ENCODE data around the gene CTNNA1.

The CTNNA1 gene

GRCh38 chr5:138870611-138871010 lies 117.4 kb downstream of the CTNNA1 start:
- DNase-seq, result no peak

- DNase-seq, result no peak
Measured at GRCh38 chr5:138872841-138873465, 119.7 kb downstream of the CTNNA1 start.

- no peak for DNase-seq
Measured at GRCh38 chr5:138873466-138874221, 120.4 kb downstream of the CTNNA1 start.

GRCh38 chr5:138874241-138874640 lies 121.0 kb downstream of the CTNNA1 start:
- no peak for DNase-seq

GRCh38 chr5:138874771-138875551 lies 121.7 kb downstream of the CTNNA1 start, which contains the start of gene LRRTM2:
Gene LRRTM2 (minus strand): TSS chr5:138875335. CDS start chr5:138874911, 424 bp downstream.
- no peak for DNase-seq

- DNase-seq, result no peak
Measured at GRCh38 chr5:138875552-138875875, 122.3 kb downstream of the CTNNA1 start.

GRCh38 chr5:138875946-138876345 lies 122.7 kb downstream of the CTNNA1 start:
- DNase-seq, result no peak

- DNase-seq, result no peak
Measured at GRCh38 chr5:138876811-138877210, 123.6 kb downstream of the CTNNA1 start.

- no peak for DNase-seq
Measured at GRCh38 chr5:138878437-138879235, 125.4 kb downstream of the CTNNA1 start.

- DNase-seq, result no peak
Measured at GRCh38 chr5:138883211-138883610, 130.0 kb downstream of the CTNNA1 start.

GRCh38 chr5:138884094-138884493 lies 130.9 kb downstream of the CTNNA1 start:
- DNase-seq, result no peak

- DNase-seq, result no peak
Measured at GRCh38 chr5:138884554-138884953, 131.3 kb downstream of the CTNNA1 start.

GRCh38 chr5:138889994-138890393 lies 136.8 kb downstream of the CTNNA1 start:
- DNase-seq, result no peak

- DNase-seq, result no peak
Measured at GRCh38 chr5:138890644-138891043, 137.4 kb downstream of the CTNNA1 start.

- DNase-seq, result no peak
Measured at GRCh38 chr5:138895918-138896317, 142.7 kb downstream of the CTNNA1 start.

GRCh38 chr5:138898299-138898698 lies 145.1 kb downstream of the CTNNA1 start:
- DNase-seq, result no peak

- DNase-seq, result no peak
Measured at GRCh38 chr5:138898742-138899141, 145.5 kb downstream of the CTNNA1 start.

- DNase-seq, result no peak
Measured at GRCh38 chr5:138900281-138900965, 147.2 kb downstream of the CTNNA1 start.

GRCh38 chr5:138901716-138902115 lies 148.5 kb downstream of the CTNNA1 start:
- DNase-seq, result no peak

GRCh38 chr5:138903130-138903775 lies 150.0 kb downstream of the CTNNA1 start:
- no peak for DNase-seq

- DNase-seq, result no peak
Measured at GRCh38 chr5:138905541-138905940, 152.3 kb downstream of the CTNNA1 start.

- no peak for DNase-seq
Measured at GRCh38 chr5:138909734-138910133, 156.5 kb downstream of the CTNNA1 start.
